COLO829 (cell line): Measurements from ENCODE around the gene MAN2B1.
A peak's percentile ranks its signal among the peaks of the same experiment; 100 is the strongest.
"Not testable (repeated sequence)": the region's sequence is repeated elsewhere in the genome, so short reads cannot be mapped to it uniquely, and the experiment has no call there.

Experiments
- DNase-seq: peaks from one replicate; pipeline ENCODE4 v3.0.0; 2012; ENCODE audit warnings: low spot score

The MAN2B1 gene

GRCh38 chr19:12689012-12689411 is 22.5 kb upstream of the MAN2B1 start:
- no peak for DNase-seq

- no peak for DNase-seq
Observed at GRCh38 chr19:12687496-12688196, 21.1 kb upstream of the MAN2B1 start, which contains the start of gene GNG14. GNG14 (plus strand) TSS chr19:12687998; CDS start chr19:12688049, 51 bp downstream.

GRCh38 chr19:12685831-12686230 is 19.3 kb upstream of the MAN2B1 start:
- no peak for DNase-seq

GRCh38 chr19:12681074-12681987 is 14.8 kb upstream of the MAN2B1 start, which contains the start of gene DHPS:
DHPS (minus strand) TSS chr19:12681880; CDS start chr19:12681766, 114 bp downstream.
- DNase-seq, result peak; percentile 98

- no peak for DNase-seq
Observed at GRCh38 chr19:12680034-12680433, 13.5 kb upstream of the MAN2B1 start.

GRCh38 chr19:12678039-12678438 is 11.5 kb upstream of the MAN2B1 start:
- DNase-seq, result not testable (repeated sequence)

GRCh38 chr19:12676928-12677327 is 10.4 kb upstream of the MAN2B1 start:
- DNase-seq, result no peak

- peak; percentile 82 for DNase-seq
Observed at GRCh38 chr19:12676384-12676792, 9.8 kb upstream of the MAN2B1 start.

- no peak for DNase-seq
Observed at GRCh38 chr19:12675940-12676339, 9.4 kb upstream of the MAN2B1 start.

- DNase-seq, result no peak
Observed at GRCh38 chr19:12675399-12675798, 8.9 kb upstream of the MAN2B1 start.

GRCh38 chr19:12672744-12673143 is 6.2 kb upstream of the MAN2B1 start:
- DNase-seq, result no peak

- DNase-seq, result no peak
Observed at GRCh38 chr19:12670159-12670928, 3.8 kb upstream of the MAN2B1 start.

GRCh38 chr19:12669270-12670158 is 3.0 kb upstream of the MAN2B1 start:
- peak; percentile 85 for DNase-seq

GRCh38 chr19:12668932-12669269 is 2.4 kb upstream of the MAN2B1 start:
- DNase-seq, result peak; percentile 12

- no peak for DNase-seq
Observed at GRCh38 chr19:12668346-12668745, 1.8 kb upstream of the MAN2B1 start.

GRCh38 chr19:12667731-12668302 is 1.3 kb upstream of the MAN2B1 start:
- DNase-seq, result no peak

GRCh38 chr19:12665671-12666264 is 774 bp downstream of the MAN2B1 start:
- no peak for DNase-seq

- no peak for DNase-seq
Observed at GRCh38 chr19:12665281-12665573, 1.3 kb downstream of the MAN2B1 start.

GRCh38 chr19:12664406-12665280 is 1.9 kb downstream of the MAN2B1 start:
- DNase-seq, result peak; percentile 15

GRCh38 chr19:12660980-12661379 is 5.6 kb downstream of the MAN2B1 start:
- DNase-seq, result no peak
